ENCODE measurements around the gene PIM1. TPM values are rescaled to one million over a fixed set of nuclear protein-coding genes. Genes with fewer than 3 reads are reported as not detected.

Gene PIM1
- total RNA-seq, 1 experiment from 2014 or later = 47.5 TPM

- WGBS (ENCODE audit: extremely low coverage, insufficient read length, low lambda C conversion rate) = no CpG with 5 or more reads among the region's 3 CpGs
- Histone ChIP-seq H3K9ac (ENCODE audit: extremely low read depth, insufficient read length, low read length) (no peak overlapping the region), H2BK5ac (ENCODE audit: insufficient read length, low read length) (no peak overlapping the region), H3K9me3 (ENCODE audit: control insufficient read depth, low read depth, low read length) (no peaks in the 10 kb centered on the region), H2BK12ac (ENCODE audit: insufficient read length, low read depth, low read length) (no peak overlapping the region), H2BK20ac (ENCODE audit: low read depth, low read length, poor library complexity, severe bottlenecking) (no peak overlapping the region), H3K4me2 (ENCODE audit: insufficient read depth, insufficient read length, low read length) (no peak overlapping the region), H3K4me1 (ENCODE audit: insufficient read depth, low read length) (no peaks in the 10 kb centered on the region), H3K23ac (ENCODE audit: insufficient read length, low read depth, low read length) (no peak overlapping the region), H3K79me2 (ENCODE audit: insufficient read depth, low read length) (no peaks in the 10 kb centered on the region), H3K27ac (ENCODE audit: insufficient read length, low read depth, low read length) (no peak overlapping the region), H2AK5ac (ENCODE audit: insufficient read length, low read length) (no peak overlapping the region), H2BK120ac (ENCODE audit: low read depth, low read length, poor library complexity, severe bottlenecking) (no peak overlapping the region), H4K20me1 (ENCODE audit: control insufficient read depth, insufficient read depth, insufficient read length) (no peaks in the 10 kb centered on the region), H3T11ph (ENCODE audit: low read length) (no peak overlapping the region), H2AFZ (ENCODE audit: low read length) (no peak overlapping the region), H3K23me2 (ENCODE audit: insufficient read length, low read depth, low read length, poor library complexity, severe bottlenecking) (no peaks in the 10 kb centered on the region), H4K5ac (ENCODE audit: insufficient read length, low read depth, low read length) (no peak overlapping the region), H3K4ac (ENCODE audit: low read depth, low read length) (no peak overlapping the region), H4K91ac (ENCODE audit: insufficient read length, low read depth, low read length) (no peak overlapping the region), H3K14ac (ENCODE audit: insufficient read depth, low read length) (no peak overlapping the region), H4K8ac (replicated peaks; ENCODE audit: insufficient read length, low read depth, low read length) (no peak overlapping the region), H3K56ac (ENCODE audit: insufficient read length, low read depth, low read length) (no peak overlapping the region), H3K18ac (ENCODE audit: insufficient read length, low read depth, low read length) (no peak overlapping the region), H2BK15ac (ENCODE audit: low read depth, low read length) (no peak overlapping the region), H3K79me1 (ENCODE audit: insufficient read depth, low read depth, low read length, poor library complexity, severe bottlenecking) (no peaks in the 10 kb centered on the region), H3K27me3 (ENCODE audit: insufficient read depth, low read length) (no peaks in the 10 kb centered on the region)
- TF ChIP-seq CTCF (conservative IDR thresholded peaks at IDR 0.05) = no peak
- no peaks in the 10 kb centered on the region for H3K9me3 Mint-ChIP-seq
- no peaks in the 10 kb centered on the region; a peak in 1 of 7 replicates for H3K36me3 Mint-ChIP-seq (ENCODE audit: insufficient read depth in 1 of 3, low read depth in 3 of 3)
- peaks cover 8% of the 10 kb centered on the region in 2 experiments for H3K4me1 Mint-ChIP-seq
- H3K27ac Mint-ChIP-seq = peak overlapping the region in 2 of 3 experiments; percentile 13 to 47; a peak in 2 of 7 replicates
- DNase-seq = no peak
- H3K27me3 Mint-ChIP-seq (ENCODE audit: low read depth) = no peaks in the 10 kb centered on the region
- H3K4me3 Mint-ChIP-seq = no peak overlapping the region
Observed at GRCh38 chr6:37150314-37150713, 19.6 kb upstream of the PIM1 start.
